OCI-LY3 (cell line): ENCODE data around the gene SLC41A3.

Source experiments
- H2AFZ ChIP-seq: fragments of 200-600, 300-600 bp; shearing (Covaris generic); 2 replicates; pipeline ENCODE4 v1.6.0; 2014; ENCODE audit warnings: antibody characterized with exemption, low read depth, low read length
- H3K27ac ChIP-seq: fragments of 200-600, 300-600 bp; sonication (generic); 2 replicates; pipeline ENCODE4 v1.5.1; 2014; ENCODE audit warnings: mild to moderate bottlenecking, low read length, moderate library complexity, mixed read lengths
- H3K27me3 ChIP-seq: fragments of 200-600, 300-600 bp; sonication (generic); 2 replicates; pipeline ENCODE4 v1.6.1; 2014; ENCODE audit warnings: low read depth, low read length, mixed read lengths
- H3K36me3 ChIP-seq: fragments of 200-600, 300-600 bp; sonication (generic); replicated peaks from 2 replicates; pipeline ENCODE3; 2014; ENCODE audit warnings: low read depth, low read length, mixed read lengths
- H3K4me1 ChIP-seq: fragments of 300-600, 200-600 bp; sonication (generic); 2 replicates; pipeline ENCODE4 v1.6.1; 2014; ENCODE audit warnings: low read length, mixed read lengths
- H3K4me2 ChIP-seq: fragments of 200-600, 300-600 bp; sonication (generic); 2 replicates; pipeline ENCODE4 v1.6.1; 2014; ENCODE audit warnings: low read length, mixed read lengths
- H3K4me3 ChIP-seq: fragments of 300-600, 200-600 bp; sonication (generic); 2 replicates; pipeline ENCODE4 v1.5.1; 2014; ENCODE audit warnings: antibody characterized with exemption, mild to moderate bottlenecking, low read length, moderate library complexity
- H3K79me2 ChIP-seq: fragments of 300-600, 200-600 bp; shearing (Covaris generic); 2 replicates; pipeline ENCODE4 v1.6.1; 2014; ENCODE audit warnings: mild to moderate bottlenecking, low read length, mixed read lengths
- H3K9ac ChIP-seq: fragments of 300-600, 200-600 bp; shearing (Covaris generic); 2 replicates; pipeline ENCODE4 v1.6.0; 2014; ENCODE audit warnings: mild to moderate bottlenecking, low read length, moderate library complexity
- H3K9me3 ChIP-seq: fragments of 200-600, 300-600 bp; shearing (Covaris generic); 2 replicates; pipeline ENCODE4 v1.6.1; 2014; ENCODE audit warnings: low read length, mixed read lengths; ENCODE audit not compliant: insufficient read depth
- H4K20me1 ChIP-seq: fragments of 200-600, 300-600 bp; sonication (generic); 2 replicates; pipeline ENCODE4 v1.6.1; 2016; ENCODE audit warnings: low read length, mixed read lengths; ENCODE audit not compliant: insufficient read depth
- EZH2phosphoT487 ChIP-seq: fragments of 200-600 bp; shearing (Covaris generic); IDR thresholded peaks from 2 replicates; pipeline ENCODE4 v1.6.1; 2018; ENCODE audit warnings: antibody characterized with exemption, mixed run types, low read depth
- TF ChIP-seq, protein P1 (sequence below): fragments of 200-600, 300-600 bp; sonication (generic); IDR thresholded peaks from 2 replicates; pipeline ENCODE4 v1.5.1; 2014; ENCODE audit warnings: antibody characterized with exemption, low read length, low read depth

SLC41A3 gene

DNA sequence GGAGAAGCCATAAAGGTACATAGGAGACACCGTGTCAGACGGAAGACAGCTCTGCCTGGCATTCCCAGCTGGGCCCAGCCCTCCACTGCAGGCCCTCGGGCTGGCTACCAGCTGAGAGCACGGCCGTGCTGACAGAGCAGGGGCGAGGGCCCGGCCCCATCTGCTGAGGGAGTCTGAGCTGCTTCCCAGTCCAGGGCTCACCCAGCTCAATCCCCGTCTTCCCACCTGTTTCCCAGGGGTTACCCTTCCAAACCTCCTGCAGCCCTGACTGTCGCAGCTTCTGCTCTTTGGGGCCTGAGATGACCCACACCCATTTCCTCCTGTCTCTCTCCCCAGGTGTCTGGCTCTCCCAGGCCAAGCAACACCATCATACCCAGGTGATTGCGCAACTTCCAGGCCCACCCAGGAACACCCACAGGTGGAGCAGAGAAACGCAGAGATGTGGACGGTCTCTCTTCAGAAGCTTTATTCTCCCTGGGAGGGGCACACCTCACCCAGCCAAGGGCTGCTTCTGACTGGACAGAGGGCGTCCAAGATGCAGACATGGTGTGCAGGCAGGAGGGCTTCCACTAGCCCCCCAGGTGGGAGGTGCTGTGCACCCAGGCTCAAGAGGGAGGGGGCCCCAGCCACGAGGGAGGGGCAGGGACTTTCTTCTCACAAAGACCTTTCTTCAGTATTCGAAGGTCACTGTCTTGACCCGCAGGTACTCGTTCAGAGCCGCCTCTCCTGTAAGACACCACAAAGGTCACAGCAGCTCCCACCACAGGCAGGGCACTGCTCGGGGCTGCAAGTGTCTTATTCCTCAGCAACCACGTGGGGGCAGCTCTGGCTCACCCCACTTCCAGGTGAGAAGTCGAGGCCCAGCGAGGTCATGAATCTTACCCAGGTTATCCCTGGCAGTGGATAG, 19.4 kb upstream of the SLC41A3 start:
- Histone ChIP-seq H3K4me1 (peaks cover 5% of the 10 kb centered on the region), H3K36me3 (no peaks in the 10 kb centered on the region), H4K20me1 (no peaks in the 10 kb centered on the region), H3K27me3 (no peaks in the 10 kb centered on the region), H3K79me2 (no peaks in the 10 kb centered on the region), H2AFZ (no peak overlapping the region), H3K4me3 (no peak overlapping the region), H3K27ac (no peak overlapping the region), H3K9ac (no peak overlapping the region), H3K9me3 (no peaks in the 10 kb centered on the region), H3K4me2 (no peak overlapping the region)
- TF ChIP-seq, protein P1, sequence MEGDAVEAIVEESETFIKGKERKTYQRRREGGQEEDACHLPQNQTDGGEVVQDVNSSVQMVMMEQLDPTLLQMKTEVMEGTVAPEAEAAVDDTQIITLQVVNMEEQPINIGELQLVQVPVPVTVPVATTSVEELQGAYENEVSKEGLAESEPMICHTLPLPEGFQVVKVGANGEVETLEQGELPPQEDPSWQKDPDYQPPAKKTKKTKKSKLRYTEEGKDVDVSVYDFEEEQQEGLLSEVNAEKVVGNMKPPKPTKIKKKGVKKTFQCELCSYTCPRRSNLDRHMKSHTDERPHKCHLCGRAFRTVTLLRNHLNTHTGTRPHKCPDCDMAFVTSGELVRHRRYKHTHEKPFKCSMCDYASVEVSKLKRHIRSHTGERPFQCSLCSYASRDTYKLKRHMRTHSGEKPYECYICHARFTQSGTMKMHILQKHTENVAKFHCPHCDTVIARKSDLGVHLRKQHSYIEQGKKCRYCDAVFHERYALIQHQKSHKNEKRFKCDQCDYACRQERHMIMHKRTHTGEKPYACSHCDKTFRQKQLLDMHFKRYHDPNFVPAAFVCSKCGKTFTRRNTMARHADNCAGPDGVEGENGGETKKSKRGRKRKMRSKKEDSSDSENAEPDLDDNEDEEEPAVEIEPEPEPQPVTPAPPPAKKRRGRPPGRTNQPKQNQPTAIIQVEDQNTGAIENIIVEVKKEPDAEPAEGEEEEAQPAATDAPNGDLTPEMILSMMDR: peak; percentile 19; the same call in 1 of the 2 replicates
- TF ChIP-seq EZH2phosphoT487: no peak

DNA sequence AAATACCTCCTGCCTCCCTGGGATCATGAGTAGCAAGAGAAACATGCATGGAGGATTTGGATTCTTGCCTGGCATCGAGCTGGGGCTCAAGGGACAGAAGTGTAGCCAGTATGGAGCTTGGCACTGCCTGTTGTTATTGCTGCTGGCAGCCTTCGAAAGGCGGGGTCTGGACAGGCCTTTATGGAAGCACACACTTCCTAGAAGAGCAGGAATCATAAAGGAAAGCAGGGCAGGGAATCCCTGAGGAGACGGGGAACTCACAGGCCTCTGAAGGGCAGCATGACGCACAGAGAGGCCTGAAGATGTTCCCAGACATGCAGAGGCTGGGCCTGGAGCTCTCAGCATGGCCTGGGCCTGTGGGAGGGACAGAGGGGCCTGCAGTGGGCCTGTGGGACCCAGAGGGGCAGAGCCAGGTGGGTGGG, 18.6 kb upstream of the SLC41A3 start:
- Histone ChIP-seq H4K20me1 (no peaks in the 10 kb centered on the region), H3K9me3 (no peaks in the 10 kb centered on the region), H3K9ac (no peak overlapping the region), H3K4me2 (no peak overlapping the region), H3K36me3 (no peaks in the 10 kb centered on the region), H3K79me2 (no peaks in the 10 kb centered on the region), H2AFZ (no peak overlapping the region), H3K4me1 (peaks cover 5% of the 10 kb centered on the region), H3K27ac (no peak overlapping the region), H3K4me3 (no peak overlapping the region), H3K27me3 (no peaks in the 10 kb centered on the region)
- no peak for TF ChIP-seq EZH2phosphoT487
- TF ChIP-seq, protein P1: no peak

DNA sequence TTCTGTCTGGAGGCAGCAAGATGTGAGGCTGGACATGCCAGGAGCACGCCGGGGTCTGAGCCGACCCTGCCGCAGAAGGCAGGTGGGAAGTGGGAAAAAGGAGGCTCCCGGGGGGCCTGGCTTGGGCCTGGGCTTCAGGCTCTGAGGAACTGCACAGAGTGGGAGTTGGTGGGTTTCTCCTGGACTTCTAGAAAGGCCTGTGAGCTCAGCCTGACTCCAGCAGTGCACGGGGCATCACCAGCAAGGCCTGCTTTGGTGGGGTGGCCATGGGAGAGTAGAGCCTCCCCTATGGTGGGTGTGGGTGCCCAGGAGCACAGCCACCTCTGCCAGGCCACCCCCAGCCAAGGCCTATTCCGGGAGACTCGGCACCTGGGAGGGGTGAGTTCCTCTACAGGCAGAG, 18.1 kb upstream of the SLC41A3 start:
- H3K4me1 ChIP-seq: peaks cover 5% of the 10 kb centered on the region
- no peak overlapping the region for H2AFZ ChIP-seq
- H3K79me2 ChIP-seq: no peaks in the 10 kb centered on the region
- H3K27ac ChIP-seq: no peak overlapping the region
- TF ChIP-seq, protein P1: no peak
- no peak for TF ChIP-seq EZH2phosphoT487
- no peak overlapping the region for H3K4me3 ChIP-seq
- no peak overlapping the region for H3K4me2 ChIP-seq
- no peaks in the 10 kb centered on the region for H4K20me1 ChIP-seq
- H3K36me3 ChIP-seq: no peaks in the 10 kb centered on the region
- no peaks in the 10 kb centered on the region for H3K27me3 ChIP-seq
- no peak overlapping the region for H3K9ac ChIP-seq
- H3K9me3 ChIP-seq: no peaks in the 10 kb centered on the region

DNA sequence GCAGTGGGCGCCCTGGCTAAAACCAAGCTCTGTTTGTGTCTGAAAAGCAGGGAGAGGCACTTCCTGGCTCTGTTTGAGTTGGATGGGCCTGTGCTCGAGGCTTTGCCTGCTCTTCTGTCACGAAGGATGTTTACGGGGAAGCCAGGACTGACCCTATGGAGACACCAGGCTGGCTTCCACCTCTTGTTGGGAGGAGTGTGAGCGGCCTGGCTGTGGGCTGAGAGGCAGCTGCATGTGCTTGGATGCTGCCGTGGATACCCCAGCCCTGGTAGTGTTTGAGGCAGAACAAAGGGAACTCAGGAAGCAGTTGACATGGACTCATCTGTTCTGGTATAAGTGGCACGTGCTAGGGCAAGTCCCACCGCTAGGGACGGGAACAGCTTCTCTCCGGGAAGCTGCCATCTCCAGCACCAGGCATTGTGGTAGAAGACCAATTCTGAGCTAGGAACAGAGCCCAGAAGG, 17.6 kb upstream of the SLC41A3 start:
- Histone ChIP-seq H3K36me3 (no peaks in the 10 kb centered on the region), H3K4me3 (no peak overlapping the region), H3K27ac (no peak overlapping the region), H3K9ac (no peak overlapping the region), H3K4me1 (peaks cover 5% of the 10 kb centered on the region), H4K20me1 (no peaks in the 10 kb centered on the region), H3K4me2 (no peak overlapping the region), H3K27me3 (no peaks in the 10 kb centered on the region), H3K9me3 (no peaks in the 10 kb centered on the region), H3K79me2 (no peaks in the 10 kb centered on the region), H2AFZ (no peak overlapping the region)
- no peak for TF ChIP-seq EZH2phosphoT487
- TF ChIP-seq, protein P1: no peak
